HG02678 (cell line): Measurements from ENCODE around the gene MAPK1.
"Not testable (repeated sequence)": the region's sequence is repeated elsewhere in the genome, so short reads cannot be mapped to it uniquely, and the experiment has no call there.

ENCODE experiments used
- ATAC-seq: cut with Tn5 transposase; IDR thresholded peaks from one replicate; pipeline ENCODE4 v1.9.1; 2021; ENCODE audit warnings: mild to moderate bottlenecking, moderate library complexity; ENCODE audit not compliant: unreplicated experiment

The MAPK1 gene

DNA sequence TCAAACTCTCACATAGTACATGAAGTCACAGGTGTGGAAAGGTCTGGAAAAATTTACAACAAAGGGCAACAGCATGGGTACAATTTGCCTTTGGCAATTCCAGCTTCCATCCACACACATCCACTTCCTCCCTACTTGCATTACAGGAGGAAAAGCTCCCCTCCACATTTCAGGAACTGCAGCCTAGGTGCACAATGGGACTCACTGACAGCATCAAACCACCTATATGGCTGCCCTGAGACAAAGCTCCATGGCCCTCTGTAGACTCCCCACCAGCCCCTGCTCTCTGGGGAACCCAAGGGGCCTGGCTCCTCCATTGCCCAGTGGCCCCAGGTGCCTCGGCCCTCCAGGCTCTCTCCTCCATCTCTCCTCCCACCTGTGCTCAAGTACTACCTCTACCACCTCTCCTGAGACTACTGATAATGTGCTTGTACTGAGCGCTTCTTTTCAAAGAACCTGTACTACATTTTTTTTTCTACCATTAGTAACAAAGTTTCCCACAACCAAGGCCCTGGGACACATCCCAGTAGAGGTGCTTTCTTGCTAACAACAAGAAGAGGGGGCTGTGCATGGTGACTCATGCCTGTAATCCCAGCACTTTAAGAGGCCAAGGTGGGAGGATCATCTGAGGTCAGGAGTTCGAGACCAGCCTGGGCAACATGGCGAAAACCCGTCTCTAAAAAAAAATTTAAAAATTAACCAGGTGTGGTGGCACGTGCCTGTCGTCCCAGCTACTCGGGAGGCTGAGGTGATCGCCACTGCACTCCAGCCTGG is 136.7 kb downstream of the MAPK1 start:
- ATAC-seq, result no peak

DNA sequence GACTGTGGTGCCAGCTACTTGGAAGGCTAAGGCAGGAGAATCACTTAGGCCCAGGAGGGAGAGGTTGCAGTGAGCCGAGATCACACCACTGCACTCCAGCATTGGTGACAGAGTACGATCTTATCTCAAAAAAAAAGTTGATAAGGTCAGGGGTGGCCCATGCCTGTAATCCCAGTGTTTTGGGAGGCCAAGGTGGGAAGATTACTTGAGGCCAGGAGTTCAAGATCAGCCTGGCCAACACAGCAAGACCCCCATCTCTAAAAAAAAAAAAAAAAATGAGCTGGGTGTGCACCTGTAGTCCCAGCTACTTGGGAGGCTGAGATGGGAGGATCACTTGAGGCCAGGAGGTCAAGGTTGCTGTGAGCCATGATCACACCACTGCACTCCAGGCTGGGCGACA is 138.3 kb downstream of the MAPK1 start:
- ATAC-seq, result not testable (repeated sequence)

- no peak for ATAC-seq
Measured at GRCh38 chr22:21728270-21728669, 139.2 kb downstream of the MAPK1 start.

DNA sequence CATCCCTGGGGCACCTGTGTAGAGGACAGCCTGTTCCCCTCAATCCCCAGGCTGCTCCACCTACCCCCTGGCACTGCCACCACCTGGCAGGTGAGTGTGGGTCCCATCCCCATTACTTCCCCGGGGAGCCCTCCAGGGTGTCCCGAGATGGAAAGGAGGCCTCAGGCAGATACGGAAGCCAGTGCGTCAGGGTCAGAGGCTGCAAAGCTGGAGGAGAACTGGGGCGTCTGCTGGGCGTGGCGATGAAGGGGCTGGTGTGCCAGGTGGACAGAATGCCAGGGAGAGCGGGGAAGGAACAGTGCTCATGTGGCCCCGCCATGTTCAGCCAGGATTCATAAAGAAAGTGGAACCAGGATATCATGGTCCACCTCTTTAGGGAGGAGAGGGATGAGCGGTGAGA is 139.7 kb downstream of the MAPK1 start:
- ATAC-seq, result no peak

GRCh38 chr22:21727159-21727558 is 140.3 kb downstream of the MAPK1 start:
- ATAC-seq, result no peak

DNA sequence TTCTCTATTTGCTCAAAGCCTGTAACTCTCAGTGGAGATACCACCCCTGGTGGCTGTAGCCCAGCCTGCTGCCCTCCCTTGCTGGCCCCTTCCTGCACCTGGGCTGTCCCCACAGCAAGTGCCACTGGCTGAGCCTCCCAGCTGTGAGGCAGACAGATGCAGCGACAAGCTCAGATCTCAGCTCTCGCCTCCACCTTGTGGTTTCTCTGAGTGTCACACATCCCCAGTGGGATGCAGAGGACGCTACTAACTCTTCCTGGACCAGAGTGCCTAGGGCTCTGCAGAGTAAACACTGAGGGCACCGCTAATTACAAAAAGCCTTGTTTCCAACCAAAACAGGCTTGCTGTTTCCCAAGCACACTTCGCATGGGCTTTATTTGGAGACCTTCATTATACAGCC is 140.8 kb downstream of the MAPK1 start:
- ATAC-seq, result no peak

DNA sequence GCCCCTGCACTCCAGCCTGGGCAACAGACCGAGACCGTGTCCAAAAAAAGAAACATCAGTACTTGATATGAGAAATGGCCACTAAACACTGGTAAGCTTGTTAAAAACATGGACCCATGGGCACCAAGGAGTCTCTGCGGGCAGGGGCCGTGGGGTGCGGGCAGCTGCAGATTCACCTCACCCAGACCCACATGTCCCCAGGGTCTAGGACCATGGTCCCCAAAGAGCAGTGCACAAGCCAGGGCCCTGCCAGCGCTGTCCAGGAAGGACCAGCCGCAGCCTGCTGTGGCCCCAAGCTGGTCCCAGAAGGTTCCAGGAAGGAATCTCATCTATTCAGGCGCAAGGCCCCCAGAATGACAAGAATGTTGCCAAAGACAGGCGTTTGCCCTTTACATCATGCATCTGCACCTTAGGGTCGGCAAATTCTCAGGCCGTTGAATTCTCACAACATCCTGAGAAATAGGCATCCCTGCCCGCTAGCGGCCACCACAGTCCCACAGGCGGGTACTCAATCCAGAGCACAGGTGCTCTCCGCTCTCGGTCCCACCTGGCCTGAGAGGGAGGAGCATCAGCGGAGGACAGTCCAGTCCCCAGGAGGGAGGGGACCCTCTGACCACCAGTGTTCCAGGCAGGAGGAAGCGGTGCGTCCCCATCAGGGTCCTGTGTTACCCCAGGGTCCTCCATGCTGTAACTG is 141.3 kb downstream of the MAPK1 start:
- ATAC-seq, result no peak

DNA sequence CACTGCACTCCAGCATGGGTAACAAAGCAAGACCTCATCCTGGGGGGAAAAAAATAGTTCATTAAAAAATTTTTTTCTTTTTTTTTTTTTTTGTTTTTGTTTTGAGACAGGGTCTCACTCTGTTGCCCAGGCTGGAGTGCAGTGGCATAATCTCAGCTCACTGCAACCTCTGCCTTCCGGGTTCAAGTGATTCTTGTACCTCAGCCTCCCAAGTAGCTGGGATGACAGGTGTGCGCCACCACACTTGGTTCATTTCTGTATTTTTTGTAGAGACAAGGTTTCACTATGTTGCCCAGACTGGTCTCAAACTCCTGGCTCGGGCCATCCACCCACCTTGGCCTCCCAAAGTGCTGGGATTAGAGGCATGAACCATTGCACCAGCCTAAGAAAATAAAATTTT is 142.9 kb downstream of the MAPK1 start:
- not testable (repeated sequence) for ATAC-seq

DNA sequence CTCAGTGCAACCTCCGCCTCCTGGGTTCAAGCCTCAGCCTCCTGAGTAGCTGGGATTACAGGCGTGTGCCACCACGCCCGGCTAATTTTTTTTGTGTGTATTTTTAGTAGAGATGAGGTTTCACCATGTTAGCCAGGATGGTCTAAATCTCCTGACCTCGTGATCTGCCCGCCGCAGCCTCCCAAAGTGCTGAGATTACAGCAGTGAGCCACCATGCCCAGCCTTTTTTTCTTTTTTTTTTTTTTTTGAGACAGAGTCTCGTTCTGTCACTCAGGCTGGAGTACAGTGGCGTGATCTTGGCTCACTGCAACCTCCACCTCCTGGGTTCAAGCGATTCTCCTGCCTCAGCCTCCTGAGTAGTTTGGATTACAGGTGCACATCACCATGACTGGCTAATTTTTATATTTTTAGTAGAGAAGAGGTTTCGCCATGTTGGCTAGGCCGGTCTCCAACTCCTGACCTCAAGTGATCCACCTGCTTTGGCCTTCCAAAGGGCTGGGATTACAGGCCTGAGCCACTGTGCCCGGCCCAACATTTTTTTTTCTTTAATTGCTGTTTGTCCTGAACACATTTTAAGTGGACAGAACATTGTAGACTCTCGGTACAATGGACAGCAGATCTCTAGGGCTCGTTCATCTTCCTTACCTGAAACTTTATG is 146.1 kb downstream of the MAPK1 start:
- not testable (repeated sequence) for ATAC-seq

- not testable (repeated sequence) for ATAC-seq
Measured at GRCh38 chr22:21720191-21720859, 147.1 kb downstream of the MAPK1 start.

- ATAC-seq, result no peak
Measured at GRCh38 chr22:21719024-21719423, 148.4 kb downstream of the MAPK1 start.

DNA sequence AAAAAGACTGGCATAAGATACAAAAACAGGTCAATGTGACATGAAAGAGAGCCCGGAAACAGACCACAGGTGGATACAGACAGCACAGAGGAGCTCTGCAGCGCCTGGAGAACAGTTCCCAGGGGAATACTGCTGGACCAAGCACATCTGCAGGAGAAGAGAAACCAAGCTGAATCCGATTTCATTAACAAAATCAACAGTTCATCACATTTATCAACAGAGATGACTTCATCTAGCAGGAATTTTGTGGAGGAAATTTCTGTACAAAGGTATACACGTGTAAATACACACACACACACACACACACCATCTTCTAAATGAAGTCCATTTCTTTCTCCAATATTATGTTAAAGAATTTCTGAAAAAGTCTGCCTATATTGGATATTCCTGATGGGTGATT is 148.9 kb downstream of the MAPK1 start:
- no peak for ATAC-seq

DNA sequence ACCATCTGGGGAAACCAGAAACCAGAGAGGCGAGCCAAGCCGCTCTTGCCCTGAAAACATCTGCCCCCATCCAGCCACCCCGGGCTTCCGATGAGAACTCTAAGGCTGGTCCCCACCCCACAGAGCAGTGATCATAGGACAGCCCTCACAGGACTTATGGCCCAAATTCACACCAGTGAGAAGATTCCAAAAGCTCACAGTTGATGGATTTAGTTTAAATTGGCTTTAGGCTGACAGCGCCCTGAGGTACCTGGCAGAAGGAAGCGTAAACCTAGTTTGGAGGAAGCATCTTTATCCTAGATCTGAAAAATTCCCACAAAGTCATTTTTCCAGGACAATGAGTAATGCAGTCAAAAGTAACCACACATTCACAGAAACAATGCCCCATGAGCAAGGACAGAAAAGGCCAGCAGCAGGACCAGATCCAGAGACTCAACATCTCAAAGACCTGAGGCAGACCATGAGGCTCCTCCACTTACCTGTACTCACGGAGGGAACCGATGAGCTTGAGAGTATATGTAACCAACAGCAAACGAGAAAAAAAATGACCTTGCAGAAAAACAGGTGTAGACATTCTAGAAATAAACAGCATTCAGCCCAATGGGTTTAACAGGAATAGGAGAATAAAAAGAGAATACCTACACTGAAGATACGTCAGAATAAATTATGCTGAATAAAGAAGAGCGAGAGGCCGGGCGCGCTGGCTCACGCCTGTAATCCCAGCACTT is 150.9 kb downstream of the MAPK1 start:
- not testable (repeated sequence) for ATAC-seq

- no peak for ATAC-seq
Measured at GRCh38 chr22:21714786-21715185, 152.7 kb downstream of the MAPK1 start.

DNA sequence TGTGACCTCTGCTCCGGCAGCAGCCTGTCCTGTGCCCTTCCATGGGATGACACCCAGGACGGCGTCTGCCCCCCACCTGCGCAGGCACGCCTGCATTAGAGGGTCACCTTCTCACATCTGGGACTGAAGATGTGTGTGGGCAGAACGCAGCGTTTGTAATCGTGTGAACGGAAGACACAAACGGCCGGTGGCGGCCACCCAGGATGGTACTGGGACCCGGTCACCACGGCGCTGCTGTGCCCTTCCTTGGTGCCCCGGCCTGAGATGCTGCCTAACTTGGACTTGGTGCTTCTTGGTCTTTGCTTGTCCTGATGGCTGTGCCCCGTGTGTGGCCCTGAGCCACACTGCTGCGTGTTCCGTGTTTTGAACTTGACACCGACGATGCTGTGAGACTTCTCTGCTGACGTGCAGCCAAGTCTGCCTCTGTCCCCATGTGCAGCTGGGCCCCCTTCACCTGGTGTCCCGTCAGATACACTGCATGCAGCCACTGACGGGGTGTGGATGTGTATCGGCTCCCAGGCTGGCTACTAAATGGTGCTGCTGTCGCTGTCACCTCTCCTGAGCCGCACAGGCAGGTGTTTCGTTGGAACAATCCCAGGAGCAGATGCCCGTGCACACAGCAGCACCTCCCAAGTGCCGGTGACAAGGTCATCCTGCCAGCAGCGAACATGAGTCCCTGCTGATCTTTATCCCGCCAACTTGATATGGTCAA is 153.2 kb downstream of the MAPK1 start:
- no peak for ATAC-seq

DNA sequence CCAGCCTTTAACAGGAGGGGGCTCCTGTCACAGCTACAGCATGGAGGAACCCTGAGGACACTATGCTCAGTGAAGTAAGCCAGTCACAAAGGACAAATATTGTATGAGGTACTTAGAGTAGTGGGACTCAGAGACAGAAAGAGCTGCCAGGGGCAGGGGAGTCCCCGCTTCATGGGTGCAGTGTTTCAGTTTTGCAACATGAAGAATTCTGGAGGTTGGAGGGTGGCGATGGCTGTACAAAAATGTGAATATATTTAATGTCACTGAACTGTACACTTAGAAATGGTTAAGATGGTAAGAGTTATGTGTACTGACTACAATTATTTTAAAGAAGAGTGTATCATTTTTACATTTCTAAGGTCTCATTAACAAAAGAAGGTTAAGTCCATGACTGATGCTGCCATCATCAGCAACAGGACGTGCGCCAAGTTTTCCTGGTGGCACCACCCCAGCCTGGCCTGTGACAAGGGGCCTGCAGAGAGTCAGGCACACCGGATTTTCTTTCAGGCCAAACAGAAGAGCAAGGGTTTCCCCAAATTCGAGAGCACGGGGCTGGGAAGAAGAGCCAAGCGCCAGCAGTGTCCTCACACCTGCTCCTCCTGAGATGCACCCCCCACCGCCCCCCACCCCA is 153.9 kb downstream of the MAPK1 start:
- no peak for ATAC-seq

DNA sequence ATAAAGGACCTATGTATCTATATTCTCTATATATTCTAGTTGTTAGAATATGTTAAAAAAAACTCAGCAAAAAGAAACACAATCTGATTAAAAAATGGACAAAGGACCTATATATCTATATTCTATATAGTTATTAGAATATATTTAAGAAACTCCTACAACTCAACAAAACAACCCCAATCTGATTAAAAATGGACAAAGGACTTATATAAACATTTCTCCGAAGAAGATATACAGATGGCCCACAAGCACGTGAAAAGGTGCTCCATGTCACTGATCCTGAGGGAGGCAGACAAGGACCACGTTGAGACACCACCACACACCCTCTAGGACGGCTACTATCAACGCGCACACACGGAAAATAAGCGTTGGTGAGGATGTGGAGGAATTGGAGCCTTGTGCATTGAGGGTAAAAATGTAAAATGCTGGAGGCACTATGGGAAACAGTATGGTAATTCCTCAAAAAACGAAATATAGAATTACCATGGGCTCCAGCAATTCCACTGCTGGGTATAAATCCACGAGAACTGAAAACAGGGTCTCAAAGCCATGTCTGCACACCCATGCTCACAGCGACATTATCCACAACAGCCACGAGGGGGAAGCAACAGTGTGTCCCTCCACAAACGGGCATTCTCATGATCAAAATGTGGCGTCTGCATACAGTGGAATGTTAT is 154.6 kb downstream of the MAPK1 start:
- no peak for ATAC-seq

DNA sequence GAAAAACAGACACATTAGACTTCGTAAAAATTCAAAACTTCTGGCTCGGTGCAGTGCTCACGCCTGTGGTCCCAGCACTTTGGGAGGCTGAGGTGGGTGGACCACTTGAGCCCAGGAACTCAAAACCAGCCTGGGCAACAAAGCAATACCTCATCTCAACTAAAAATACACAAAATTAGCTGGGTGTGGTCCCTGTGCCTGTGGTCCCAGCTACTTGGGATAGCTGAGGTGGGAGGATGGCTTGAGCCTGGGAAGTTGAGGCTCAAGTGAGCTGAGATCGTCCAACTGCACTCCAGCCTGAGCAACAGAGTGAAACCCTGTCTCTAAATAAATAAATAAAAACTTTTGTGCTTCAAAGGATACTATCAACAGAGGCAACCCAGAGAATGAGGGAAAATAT is 155.6 kb downstream of the MAPK1 start:
- no peak for ATAC-seq

DNA sequence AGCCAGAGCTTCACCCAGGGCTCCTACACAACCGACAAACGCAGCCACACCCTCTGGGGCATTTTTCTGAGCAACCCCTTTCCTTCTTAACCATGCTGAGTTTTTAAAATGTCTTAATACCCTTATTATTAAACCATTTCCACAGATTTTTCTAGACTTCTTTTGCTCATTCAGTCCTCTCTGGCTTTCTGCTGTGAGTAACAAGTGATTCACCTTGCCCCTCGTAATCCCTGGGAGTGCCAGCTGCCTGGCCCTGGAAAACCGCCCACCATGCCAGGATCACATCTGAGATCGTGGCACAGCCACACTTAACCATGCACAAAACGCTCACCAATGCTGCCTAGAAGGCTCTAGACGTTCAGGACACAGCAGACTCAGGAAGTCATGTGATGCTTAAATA is 157.3 kb downstream of the MAPK1 start:
- ATAC-seq, result no peak
